Activated gamma-delta T cell (primary cell): ENCODE data around the gene PPP1R12A.

ENCODE experiments used
- DNase-seq: peaks from one replicate; lab custom pipeline; 2025; lab: John Stamatoyannopoulos, UW

Gene PPP1R12A

DNA sequence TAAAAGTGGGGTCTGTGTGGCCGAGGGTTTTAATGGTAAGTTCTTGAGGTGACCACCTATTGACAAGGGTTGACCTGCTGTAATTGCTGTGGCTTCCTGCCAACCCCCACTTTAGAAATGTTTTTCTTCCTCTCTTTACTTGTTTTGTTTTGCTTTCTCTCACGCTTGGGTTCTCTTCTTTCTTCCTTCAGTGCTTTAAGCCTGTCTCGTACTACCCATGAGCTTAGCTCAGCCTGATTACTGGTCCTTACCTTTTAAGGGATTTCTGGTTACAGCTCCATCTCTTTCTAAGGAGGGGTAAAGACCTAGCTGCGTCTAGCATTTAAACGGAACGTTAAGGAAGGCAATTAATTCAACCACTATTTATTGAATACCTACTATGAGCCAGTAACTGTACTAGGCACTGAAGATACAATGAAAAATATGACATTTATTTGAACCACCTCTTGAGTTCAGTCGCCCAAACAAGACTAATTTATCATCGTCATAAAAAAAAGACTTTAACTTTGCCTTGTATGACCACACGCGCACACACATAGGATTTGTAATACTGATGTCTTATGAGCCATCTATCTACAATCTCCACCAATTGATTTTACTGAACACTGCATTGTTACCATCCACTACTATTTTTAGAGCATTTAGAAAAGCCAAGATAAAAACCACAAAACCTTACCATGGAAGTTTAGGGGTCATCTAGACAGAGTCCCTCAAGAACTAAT lies 888 bp upstream of the PPP1R12A start:
- no peak for DNase-seq

- DNase-seq, result peak; percentile 44
These were observed 446 bp downstream of the PPP1R12A start for GRCh38 chr12:79934281-79935020.

DNA sequence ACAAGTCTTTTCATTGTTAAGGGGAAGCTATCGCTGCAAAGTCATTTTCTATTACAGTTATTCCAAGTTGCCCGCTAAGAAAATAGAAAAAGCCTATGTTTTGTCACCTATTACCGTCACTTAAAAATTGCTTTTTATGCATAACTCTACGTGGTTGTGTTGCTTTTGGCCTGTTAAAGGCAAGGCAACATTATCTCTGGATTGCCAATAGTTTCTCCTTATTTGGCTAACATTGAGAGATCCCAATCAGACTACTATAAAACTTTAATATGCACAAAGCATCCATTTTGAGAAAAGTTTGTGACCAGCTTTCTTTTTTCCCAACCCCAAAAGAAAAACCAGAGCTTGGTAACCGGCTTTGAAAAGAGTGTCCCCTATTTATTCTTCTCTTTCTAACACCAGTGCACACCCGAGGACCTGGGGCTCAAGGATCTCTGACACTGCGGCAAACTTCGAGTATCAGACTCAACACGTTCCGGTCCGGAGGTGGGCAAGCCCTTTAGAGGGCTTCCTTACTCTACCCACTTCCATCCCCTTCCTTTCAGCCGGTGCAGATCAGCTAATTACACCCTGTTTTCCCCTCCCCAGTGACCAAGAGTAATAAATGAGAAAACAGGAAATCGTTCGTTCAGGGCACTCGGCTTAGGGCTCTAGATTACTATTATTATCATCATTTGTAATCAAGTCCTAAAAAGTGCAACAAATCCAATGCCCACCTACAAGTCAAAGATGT lies 1.2 kb downstream of the PPP1R12A start:
- DNase-seq, result no peak

DNA sequence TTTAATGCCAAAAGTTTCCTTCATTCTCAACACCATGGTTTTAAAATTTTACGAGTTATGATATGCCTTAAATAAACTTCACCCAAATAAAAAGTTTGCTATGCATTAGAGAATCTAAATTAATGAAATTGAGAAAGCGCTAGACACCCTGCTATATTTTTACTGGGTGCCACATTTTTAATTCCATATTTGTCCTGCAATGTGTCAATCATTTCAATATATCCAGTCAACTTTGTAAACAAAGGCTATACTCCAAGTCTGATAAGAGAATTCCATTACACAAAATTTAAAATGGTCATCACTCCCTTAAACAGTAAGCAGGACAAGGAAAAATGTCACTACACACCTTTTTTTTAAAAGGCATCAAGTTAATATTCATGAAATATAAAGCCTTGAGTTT lies 1.9 kb downstream of the PPP1R12A start:
- DNase-seq, result no peak

- no peak for DNase-seq
These were observed 2.5 kb downstream of the PPP1R12A start for GRCh38 chr12:79932357-79932756.

GRCh38 chr12:79929065-79929464 lies 5.8 kb downstream of the PPP1R12A start:
- DNase-seq, result no peak

DNA sequence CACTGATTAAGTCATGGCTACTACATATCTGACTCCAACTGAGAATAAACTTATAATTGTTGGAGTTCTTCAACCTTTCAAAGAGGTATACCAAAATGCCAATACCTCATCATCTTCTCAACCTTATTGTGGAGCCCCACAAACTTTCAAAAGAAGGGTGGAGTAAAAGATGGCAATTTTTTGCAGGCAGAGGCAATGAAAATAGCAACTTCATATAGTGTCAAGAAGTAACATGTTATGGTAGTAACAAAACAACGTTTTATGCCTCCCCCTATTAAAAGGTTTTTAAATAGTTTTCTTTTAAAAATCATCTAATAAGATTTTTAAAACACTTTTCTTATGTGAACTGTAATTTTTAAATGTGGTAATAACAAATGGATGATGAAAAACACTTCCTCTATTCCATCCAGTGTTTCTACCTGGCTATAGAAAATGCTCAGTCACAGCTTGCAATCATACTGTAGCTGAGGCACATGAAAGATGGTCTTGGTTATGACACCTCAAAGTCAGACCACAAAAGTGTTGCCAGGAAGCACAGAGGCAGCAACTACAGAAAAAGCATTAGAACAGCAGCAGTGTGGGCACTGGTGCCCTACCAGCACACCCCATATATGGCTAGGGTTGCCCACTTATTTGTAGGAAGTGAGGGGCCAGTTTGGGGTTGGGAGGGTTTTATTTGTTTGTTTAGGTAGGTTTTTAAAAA lies 7.0 kb downstream of the PPP1R12A start:
- no peak for DNase-seq

DNA sequence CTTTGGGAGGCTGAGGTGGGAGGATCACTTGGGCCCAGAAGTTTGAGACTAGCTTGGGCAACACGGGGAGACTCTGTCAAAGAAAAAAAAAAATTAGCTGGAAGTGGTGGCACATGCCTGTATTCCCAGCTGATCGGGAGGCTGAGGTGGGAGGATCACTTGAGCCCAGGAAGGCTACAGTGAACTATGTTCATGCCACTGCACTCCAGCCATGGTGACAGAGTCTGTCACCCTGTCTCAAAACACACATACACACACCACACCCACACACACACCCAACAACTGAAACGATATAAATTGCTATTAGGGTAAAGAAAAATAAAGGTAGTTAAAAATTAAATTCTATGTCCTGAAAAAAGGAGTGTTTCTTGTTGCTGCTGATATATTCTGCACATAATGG lies 7.9 kb downstream of the PPP1R12A start:
- no peak for DNase-seq

GRCh38 chr12:79925492-79925891 lies 9.4 kb downstream of the PPP1R12A start:
- DNase-seq, result no peak

- no peak for DNase-seq
These were observed 13.1 kb downstream of the PPP1R12A start for GRCh38 chr12:79921786-79922185.

DNA sequence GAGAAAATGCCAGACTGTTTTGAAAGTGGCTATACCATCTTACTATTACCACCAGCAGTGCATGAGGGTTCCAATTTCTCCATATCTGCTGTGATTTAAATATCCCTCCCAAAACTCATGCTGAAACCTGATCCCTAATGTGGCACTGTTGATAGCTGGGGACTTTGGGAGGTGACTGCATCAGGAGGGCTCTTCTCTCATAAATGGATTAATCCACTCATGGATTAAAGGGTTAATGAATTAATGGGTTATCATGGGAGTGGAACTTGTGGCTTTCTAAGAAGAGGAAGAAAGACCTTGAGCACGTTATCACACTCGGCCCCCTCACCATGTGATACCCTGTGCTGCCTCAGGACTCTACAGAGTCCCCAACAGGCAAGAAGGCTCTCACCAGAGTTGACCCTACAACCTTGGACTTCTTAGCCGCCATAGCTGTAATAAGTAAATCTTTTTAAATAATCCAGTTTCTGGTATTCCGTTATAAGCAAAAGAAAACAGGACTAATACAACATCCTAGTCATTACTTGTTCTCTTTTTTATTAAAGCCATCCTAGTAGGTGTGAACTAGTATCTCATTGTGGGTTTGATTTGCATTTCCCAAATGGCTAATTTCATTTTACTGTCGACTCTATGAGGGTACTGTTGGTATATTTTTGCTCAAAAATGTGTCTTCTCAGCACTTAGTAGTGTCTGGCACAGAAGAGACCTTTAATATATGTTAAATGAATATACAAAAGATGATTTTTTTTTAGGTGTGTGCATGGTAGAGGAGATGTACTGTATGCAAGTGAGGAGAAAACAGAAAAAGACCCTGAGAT lies 14.3 kb downstream of the PPP1R12A start:
- no peak for DNase-seq

GRCh38 chr12:79919762-79920161 lies 15.1 kb downstream of the PPP1R12A start:
- DNase-seq, result no peak

DNA sequence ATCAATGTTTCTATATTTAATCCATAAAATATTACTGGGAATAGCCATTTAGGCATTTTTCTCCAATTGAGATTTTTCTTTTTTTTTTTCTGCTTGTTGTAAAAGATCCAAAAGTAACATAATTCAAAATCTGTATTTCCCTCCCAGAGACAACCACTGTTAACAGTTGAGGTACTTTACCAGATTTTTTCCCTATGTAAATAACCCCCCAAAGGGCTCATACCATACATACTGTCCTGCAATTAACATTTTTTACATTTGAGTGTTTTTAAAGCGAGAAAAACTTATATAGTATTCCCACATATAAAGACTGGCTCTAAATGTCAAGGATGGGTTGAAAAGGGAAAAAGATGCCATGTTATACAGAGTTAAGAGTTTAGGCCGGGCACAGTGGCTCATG lies 18.1 kb downstream of the PPP1R12A start:
- no peak for DNase-seq

DNA sequence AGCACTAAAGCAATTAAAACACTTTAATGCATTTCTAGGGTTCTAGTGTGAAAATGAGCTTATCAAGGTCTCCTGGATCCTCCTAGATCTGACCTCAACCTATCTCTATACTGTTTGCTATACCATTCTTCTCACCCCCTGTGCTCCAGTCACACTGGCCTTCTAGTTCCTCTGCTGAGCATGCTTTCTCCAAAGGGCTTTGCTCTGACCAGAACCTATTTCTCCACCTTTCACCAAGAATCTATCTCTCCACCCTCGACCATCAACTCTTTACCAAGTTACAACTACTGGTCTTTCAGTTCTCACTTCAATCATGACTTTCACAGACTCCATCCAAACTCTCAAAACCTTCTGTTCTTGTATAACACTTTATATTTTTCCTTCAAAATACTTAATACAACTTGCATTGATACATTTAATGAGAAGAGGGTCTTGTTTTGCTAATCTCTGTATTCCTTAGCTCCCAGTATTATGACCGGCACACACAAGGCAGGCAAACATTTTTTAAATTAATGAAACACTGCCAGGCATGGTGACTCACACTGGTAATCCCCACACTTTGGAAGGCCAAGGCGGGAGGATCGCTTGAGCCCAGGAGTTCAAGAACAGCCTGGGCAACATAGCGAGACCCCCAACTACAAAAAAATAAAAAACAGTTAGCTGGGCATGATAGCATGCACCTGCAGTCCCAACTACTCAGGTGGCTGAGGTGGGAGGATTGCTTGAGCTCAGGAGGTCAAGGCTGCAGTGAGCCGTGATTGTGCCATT lies 22.8 kb downstream of the PPP1R12A start:
- no peak for DNase-seq

GRCh38 chr12:79908366-79908765 lies 26.5 kb downstream of the PPP1R12A start:
- DNase-seq, result no peak

GRCh38 chr12:79901506-79901905 lies 33.4 kb downstream of the PPP1R12A start:
- no peak for DNase-seq

DNA sequence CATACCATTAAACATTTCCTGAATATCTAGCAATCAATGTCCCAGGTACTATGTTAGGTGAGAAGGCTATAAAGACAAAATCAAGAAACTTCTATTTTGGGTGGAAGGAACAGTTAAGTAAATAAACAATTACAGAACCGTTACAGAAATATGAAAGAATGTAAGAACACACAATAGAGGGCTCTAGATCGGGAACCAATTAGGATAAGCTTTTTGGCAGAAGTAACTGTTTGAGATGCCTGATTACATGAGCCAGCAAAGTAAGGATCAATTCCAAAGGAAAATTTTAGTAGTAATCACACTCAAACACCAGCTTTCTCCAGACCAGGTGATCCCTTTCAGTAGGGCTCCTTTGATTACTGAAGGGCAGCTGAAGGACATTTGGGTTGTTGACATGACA lies 33.9 kb downstream of the PPP1R12A start:
- DNase-seq, result no peak

DNA sequence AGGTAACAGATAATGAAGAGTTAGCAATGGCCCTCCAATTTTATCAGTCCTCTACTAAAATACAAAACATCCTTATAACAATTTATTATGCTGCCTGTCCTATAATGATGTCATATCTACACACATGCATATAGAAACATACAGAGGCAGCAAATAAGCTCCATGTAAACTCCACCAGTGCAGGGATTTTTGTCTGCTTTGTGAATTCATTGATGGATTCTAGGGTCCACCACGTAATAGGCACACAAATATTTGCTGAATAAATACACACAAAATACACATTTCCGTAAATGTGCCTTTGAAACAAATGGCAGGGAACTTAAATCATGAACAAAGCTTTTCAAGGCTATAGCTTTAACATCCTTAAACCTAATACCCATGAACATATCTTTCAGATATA lies 34.7 kb downstream of the PPP1R12A start:
- no peak for DNase-seq

GRCh38 chr12:79897617-79898016 lies 37.3 kb downstream of the PPP1R12A start:
- DNase-seq, result no peak

DNA sequence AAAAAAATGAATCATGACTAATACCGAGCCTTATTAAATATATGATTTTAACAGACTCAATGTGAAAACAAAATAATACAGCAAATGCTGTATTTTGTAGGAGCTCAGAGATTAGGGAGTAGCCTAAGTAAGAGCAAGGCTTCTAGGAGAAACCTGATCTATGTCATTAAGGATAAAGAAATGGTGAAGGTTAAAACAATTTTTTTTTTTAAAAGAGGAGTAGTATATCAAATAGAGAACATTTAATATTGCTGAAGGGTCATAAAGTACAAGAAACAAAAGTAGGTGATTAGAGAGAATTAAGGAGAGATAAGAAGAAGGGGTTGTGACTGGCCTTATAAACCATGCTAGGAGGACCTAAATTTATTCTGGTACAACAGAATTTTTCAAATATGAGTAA lies 39.1 kb downstream of the PPP1R12A start:
- no peak for DNase-seq

- no peak for DNase-seq
These were observed 39.8 kb downstream of the PPP1R12A start for GRCh38 chr12:79895071-79895470.
